DOHH2 (cell line): ENCODE measurements around the gene PHF14.

ENCODE experiments used
- EZH2phosphoT487 ChIP-seq: fragments of 200-600 bp; sonication (generic); IDR thresholded peaks from 2 replicates; pipeline ENCODE4 v1.6.1; 2017; ENCODE audit warnings: borderline replicate concordance, mild to moderate bottlenecking, antibody characterized with exemption, low read length, moderate library complexity, mixed read lengths
- TF ChIP-seq, protein P1 (sequence below): fragments of 200-600 bp; sonication (generic); IDR thresholded peaks from one replicate; pipeline ENCODE4 v1.5.1; 2014; ENCODE audit warnings: antibody characterized with exemption, mild to moderate bottlenecking, low read depth, low read length; ENCODE audit not compliant: poor library complexity, severe bottlenecking

DNA sequence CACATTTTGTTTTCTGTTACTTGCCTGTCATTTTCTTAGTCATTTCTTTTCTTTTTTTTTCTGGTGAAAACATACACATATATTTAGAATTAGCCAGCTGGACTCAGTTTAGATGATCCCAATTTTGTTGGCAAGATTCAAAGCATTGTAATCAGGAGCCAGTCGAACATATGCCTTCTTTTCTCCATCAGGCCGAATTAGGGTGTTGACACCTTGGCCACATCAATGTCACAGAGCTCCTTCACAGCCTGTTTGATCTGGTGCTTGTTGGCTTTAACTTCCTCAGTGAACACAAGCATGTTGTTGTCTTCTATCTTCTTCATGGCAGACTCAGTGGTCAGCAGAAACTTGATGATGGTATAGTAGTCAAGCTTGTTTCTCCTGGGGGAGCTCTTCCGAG is 32.6 kb downstream of the PHF14 start:
- TF ChIP-seq, protein P1, sequence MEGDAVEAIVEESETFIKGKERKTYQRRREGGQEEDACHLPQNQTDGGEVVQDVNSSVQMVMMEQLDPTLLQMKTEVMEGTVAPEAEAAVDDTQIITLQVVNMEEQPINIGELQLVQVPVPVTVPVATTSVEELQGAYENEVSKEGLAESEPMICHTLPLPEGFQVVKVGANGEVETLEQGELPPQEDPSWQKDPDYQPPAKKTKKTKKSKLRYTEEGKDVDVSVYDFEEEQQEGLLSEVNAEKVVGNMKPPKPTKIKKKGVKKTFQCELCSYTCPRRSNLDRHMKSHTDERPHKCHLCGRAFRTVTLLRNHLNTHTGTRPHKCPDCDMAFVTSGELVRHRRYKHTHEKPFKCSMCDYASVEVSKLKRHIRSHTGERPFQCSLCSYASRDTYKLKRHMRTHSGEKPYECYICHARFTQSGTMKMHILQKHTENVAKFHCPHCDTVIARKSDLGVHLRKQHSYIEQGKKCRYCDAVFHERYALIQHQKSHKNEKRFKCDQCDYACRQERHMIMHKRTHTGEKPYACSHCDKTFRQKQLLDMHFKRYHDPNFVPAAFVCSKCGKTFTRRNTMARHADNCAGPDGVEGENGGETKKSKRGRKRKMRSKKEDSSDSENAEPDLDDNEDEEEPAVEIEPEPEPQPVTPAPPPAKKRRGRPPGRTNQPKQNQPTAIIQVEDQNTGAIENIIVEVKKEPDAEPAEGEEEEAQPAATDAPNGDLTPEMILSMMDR: no peak
- no peak for TF ChIP-seq EZH2phosphoT487
